WI38 (cell line): ENCODE data around the gene PYGM.
"Not testable (repeated sequence)": the region's sequence is repeated elsewhere in the genome, so short reads cannot be mapped to it uniquely, and the experiment has no call there.

Experiments used
- H3K4me3 ChIP-seq: 2 replicates; pipeline ENCODE4 v1.5.1; 2011; ENCODE audit warnings: low read depth, mild to moderate bottlenecking, control low read depth, low read length
- TF ChIP-seq, protein P1 (sequence below): IDR thresholded peaks from 2 replicates; pipeline ENCODE4 v1.5.1; 2012; ENCODE audit warnings: low read depth, mild to moderate bottlenecking, control low read depth, low read length

Gene PYGM

DNA sequence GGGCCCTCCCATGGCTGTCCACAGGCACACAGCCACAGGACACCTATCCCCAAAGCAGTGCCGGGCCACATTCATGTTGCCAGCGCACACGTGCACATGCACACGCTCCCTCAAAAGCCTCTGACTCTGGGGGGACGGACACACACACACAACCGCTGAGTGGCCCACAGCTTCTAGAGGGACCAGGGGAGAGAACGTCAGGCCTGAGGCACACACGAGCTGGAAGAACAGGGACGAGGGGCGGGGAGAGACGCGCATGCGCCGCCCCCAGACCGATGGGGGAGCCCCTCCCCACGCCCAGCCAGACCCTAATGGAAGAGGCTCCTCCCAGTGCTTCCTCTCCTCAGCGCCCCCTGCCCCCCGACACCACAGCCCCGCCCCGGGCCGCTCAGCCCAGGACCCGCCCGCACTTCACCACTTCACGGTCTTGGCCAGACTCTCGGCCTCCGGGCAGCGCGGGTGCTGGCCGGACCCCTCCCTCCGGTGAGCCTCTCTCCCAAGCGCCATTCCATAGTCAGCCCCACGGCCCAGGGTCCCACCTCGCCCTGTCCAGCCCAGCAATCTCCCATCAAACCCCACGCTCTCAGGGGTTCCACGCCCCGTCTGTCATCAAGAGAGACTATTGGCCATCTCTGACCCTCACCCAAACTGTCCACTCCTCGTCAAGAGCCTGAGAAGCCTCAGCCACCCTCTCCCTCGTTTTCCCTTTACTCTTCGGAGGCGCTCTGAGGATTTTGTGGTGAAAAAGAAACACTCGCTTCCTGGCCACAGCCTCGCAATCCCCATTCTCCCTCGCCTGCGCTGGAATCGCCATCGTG is 48.4 kb downstream of the PYGM start:
- no peak overlapping the region for H3K4me3 ChIP-seq
- TF ChIP-seq, protein P1, sequence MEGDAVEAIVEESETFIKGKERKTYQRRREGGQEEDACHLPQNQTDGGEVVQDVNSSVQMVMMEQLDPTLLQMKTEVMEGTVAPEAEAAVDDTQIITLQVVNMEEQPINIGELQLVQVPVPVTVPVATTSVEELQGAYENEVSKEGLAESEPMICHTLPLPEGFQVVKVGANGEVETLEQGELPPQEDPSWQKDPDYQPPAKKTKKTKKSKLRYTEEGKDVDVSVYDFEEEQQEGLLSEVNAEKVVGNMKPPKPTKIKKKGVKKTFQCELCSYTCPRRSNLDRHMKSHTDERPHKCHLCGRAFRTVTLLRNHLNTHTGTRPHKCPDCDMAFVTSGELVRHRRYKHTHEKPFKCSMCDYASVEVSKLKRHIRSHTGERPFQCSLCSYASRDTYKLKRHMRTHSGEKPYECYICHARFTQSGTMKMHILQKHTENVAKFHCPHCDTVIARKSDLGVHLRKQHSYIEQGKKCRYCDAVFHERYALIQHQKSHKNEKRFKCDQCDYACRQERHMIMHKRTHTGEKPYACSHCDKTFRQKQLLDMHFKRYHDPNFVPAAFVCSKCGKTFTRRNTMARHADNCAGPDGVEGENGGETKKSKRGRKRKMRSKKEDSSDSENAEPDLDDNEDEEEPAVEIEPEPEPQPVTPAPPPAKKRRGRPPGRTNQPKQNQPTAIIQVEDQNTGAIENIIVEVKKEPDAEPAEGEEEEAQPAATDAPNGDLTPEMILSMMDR, result no peak

DNA sequence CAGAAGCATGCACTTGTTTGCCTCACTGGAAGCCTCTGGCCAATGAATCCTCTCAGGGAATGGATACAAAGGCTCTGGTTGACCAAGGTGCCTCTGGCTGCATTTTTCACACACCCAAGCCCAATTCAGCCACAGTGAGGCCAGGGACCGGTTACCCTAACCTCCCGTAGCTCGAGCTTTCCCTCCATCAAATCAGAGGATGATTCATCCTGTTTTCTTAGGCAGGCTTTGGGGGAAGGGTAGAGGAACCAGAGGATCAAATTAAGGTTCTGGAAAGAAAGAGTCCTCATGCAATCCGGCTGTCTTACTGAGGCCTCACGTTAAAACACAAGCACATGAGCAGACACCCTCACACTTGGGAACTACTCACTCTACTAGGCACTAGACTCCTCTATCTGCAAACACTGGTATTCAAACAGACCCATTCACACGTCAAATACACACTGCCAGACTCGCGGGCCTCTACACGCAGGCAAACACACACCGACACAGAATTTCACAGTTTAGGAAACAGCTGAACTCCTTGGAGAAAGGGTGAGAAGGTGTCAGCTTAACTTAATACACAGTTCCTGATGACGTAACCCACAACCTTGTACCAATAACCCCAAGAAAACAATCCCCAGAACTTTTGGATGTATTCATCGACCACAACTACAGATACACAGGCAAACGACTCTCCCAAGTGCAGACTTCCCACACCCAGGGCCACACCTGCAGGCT is 49.2 kb downstream of the PYGM start:
- TF ChIP-seq, protein P1, result no peak
- H3K4me3 ChIP-seq, result no peak overlapping the region

DNA sequence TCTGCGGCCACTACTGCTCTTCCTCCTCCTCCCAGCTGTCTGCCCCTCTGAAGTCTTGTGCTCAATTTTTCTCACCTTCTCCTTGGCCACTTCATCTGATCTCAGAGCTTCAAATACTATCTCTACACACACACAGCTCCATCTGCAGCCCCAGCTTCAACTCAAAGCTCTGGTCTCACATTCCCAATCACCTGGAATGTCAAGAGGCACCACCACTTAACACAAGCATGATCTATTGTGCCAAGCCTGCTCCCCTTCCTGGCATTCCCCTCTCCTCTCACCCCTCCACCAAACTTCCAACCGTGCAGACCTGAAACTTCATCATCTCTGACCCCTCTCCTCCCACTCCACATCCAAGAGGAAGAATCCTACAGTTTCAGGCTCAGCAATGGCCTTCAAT is 54.3 kb downstream of the PYGM start:
- TF ChIP-seq, protein P1, result no peak

DNA sequence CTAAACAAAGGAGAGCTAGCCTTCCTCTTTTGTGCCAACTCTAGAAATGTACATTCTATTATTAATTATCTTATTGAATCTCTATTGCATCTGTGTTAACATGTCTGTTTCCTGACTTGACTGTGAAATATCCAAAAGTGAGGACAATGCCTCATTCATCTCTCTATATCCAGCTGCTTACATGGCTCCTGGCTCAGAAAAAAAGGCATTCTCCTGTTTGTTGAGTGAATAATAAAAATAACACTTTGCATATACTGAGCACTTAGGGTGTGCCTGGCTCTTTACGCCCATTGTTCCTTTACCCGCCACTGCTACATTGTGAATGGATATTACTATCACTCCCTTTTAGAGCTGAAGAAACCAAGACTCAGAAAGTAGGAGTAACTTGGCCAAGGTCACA is 56.7 kb downstream of the PYGM start:
- TF ChIP-seq, protein P1, result no peak
- no peak overlapping the region for H3K4me3 ChIP-seq

More for the DNA sequence above, 54.3 kb downstream of the PYGM start:
- no peak overlapping the region for H3K4me3 ChIP-seq

DNA sequence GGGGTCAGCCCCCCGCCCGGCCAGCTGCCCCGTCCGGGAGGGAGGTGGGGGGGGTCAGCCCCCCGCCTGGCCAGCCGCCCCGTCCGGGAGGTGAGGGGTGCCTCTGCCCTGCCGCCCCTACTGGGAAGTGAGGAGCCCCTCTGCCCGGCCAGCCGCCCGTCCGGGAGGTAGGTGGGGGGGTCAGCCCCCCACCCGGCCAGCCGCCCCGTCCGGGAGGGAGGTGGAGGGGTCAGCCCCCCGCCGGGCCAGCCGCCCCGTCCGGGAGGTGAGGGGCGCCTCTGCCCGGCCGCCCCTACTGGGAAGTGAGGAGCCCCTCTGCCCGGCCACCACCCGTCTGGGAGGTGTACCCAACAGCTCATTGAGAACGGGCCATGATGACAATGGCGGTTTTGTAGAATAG is 57.8 kb downstream of the PYGM start:
- not testable (repeated sequence) for H3K4me3 ChIP-seq

DNA sequence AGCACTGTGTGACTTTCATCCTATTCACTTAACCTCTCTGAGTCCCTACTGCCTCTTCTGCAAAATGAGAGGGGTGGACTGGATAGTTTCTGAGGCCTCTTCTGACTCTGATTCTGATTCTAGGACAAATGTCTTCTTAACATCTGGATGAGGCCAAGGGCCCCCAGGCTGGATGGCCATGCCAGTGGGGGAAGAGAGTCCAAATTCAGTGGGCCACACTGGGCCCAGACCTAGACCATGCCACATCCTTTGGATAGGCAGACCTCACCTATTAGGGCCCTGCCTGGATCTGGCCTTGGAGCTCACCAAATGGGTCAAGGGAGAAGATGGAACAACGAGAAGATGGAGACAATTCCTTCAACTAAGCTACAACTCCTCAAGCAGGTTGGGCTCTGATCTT is 61.3 kb downstream of the PYGM start:
- TF ChIP-seq, protein P1, result no peak

DNA sequence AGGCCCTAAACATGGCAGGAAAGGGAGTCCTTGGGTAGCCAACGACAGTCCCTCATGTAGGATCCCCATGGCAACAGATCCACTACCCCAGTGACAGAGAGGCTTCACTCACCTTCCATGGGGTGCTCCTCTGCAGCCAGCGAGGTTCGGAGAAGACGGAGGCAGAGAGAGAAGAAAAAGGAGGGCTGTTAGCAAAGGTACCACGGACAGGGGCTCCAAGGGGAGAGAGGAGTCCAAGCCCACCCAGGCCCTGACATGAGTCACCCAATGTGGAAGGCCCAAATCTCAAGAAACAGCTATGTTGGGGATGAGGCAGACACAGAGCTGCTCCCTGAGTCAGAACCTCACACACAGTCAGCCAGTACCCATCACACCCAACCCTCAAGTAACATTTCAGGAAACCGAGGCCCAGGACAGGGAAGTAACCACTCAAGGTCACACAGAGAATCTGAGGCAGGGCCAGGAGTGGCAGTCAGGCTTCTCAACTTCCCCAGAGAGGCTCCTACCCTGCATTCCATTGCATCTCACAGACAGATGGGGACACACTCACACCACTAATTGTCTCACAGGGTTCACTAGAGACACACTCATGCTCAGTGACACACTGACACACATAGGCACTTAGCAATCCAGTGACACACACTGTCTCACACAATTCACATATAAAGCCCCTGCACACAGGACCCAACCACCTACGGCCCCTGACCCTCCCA is 62.0 kb downstream of the PYGM start:
- TF ChIP-seq, protein P1, result no peak
- no peak overlapping the region for H3K4me3 ChIP-seq

More for the DNA sequence above, 61.3 kb downstream of the PYGM start:
- no peak overlapping the region for H3K4me3 ChIP-seq
